ENCODE results near the gene AOPEP.

GRCh38 chr9:94951324-94952135, 225.0 kb downstream of the AOPEP start:
- TF ChIP-seq FOXK1 (CRISPR knock-in tag; IDR thresholded peaks at IDR 0.05): no peak
- TF ChIP-seq CTCF (IDR thresholded peaks at IDR 0.05): no peak
- no peak for TF ChIP-seq FOXJ3 (CRISPR knock-in tag; IDR thresholded peaks at IDR 0.05; ENCODE audit: borderline replicate concordance)
- no peak for TF ChIP-seq PREB (CRISPR knock-in tag; IDR thresholded peaks at IDR 0.05; ENCODE audit: borderline replicate concordance)
- TF ChIP-seq ATF3 (CRISPR knock-in tag; conservative IDR thresholded peaks at IDR 0.05): no peak
- no peak for TF ChIP-seq ELF4 (CRISPR knock-in tag; IDR thresholded peaks at IDR 0.05; ENCODE audit: low read depth)
- no peak for TF ChIP-seq TP53 (CRISPR knock-in tag; IDR thresholded peaks at IDR 0.05)
- no peak for TF ChIP-seq HMGXB4 (CRISPR knock-in tag; IDR thresholded peaks at IDR 0.05)
- no peak for TF ChIP-seq TCF7 (CRISPR knock-in tag; IDR thresholded peaks at IDR 0.05; ENCODE audit: low read depth)

Measured in WTC11 (cell line).